GM19468 (cell line): ENCODE measurements around the gene SIPA1L3.
"Not testable (repeated sequence)": the region's sequence is repeated elsewhere in the genome, so short reads cannot be mapped to it uniquely, and the experiment has no call there.

Experiments
- ATAC-seq: cut with Tn5 transposase; IDR thresholded peaks from one replicate; pipeline ENCODE4 v1.9.1; 2021; ENCODE audit warnings: mild to moderate bottlenecking, moderate library complexity, moderate number of reproducible peaks; ENCODE audit not compliant: unreplicated experiment; ENCODE audit errors: extremely low read depth

The SIPA1L3 gene

DNA sequence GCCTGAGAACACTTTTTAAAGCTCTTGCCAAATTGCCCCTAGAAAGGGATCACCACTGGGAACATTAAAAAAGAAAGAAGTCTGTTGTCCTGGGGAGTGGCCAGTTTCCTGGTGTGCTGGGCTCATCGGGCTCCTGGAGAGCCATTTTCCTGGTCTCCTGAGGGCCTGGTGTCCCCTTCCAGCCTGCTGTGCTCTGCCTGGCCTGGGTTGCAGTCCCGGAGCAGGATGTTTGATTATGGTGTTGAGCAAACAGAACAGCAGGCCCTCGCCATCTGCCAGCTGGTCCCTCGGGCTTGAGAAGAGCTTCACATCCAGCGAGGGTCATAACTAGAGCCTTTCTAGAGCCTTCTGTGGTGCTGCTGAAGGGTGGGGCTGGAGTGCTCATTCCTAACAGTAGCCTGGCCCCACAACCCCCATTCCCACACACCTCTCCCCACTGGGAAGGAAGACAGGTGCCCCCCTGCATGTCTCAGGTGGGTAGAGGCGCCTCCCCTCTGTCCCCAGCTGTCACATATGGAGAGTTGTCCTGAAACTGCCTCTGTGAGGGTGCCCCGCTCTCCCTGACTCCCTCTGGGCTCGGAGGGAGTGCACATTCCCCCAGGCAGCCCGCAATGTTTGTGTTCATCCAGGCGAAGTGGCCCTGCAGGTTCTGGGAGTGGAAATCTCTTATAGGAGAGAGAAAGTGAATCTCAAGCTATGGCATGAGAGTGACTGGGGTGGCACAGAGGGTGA is 151.1 kb downstream of the SIPA1L3 start:
- ATAC-seq: no peak

- ATAC-seq: no peak
These were observed 152.9 kb downstream of the SIPA1L3 start for GRCh38 chr19:38059897-38060296.

DNA sequence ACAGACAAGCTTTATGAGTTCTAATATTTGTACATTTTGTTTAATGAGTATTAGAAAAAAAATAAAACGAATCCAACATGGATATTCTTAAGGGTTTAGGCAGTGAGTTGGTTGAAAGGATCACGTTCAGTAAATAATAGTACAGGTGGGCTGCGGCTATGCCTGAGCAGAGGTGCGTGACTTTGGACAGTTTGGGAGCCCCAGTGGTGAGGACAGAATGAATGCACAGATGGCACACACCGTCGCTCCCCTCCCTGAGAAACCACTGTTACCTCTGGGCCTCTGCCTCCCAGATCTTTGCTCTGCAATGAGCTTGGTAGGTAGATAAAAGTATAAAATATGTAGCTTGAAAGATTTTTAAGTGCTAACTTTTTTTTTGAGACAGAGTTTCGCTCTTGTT is 153.3 kb downstream of the SIPA1L3 start:
- no peak for ATAC-seq

DNA sequence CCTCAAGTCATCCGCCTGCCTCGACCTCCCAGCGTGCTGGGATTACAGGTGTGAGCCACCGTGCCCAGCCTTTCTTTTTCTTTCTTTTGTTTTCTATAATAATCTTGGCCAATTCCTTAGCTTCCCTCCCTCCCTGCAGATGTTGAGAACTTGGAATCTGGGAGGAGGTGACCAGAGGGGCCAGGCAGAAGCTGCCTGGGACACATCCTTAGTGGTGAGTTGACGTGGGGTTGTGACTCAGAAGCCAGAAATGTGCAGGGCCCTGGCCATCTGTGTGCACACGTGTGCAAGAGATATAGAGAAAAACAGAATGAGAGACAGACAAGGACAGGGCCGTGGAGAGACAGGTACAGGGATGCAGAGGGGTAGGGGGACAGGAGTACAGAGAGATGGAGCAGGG is 154.3 kb downstream of the SIPA1L3 start:
- ATAC-seq: no peak

DNA sequence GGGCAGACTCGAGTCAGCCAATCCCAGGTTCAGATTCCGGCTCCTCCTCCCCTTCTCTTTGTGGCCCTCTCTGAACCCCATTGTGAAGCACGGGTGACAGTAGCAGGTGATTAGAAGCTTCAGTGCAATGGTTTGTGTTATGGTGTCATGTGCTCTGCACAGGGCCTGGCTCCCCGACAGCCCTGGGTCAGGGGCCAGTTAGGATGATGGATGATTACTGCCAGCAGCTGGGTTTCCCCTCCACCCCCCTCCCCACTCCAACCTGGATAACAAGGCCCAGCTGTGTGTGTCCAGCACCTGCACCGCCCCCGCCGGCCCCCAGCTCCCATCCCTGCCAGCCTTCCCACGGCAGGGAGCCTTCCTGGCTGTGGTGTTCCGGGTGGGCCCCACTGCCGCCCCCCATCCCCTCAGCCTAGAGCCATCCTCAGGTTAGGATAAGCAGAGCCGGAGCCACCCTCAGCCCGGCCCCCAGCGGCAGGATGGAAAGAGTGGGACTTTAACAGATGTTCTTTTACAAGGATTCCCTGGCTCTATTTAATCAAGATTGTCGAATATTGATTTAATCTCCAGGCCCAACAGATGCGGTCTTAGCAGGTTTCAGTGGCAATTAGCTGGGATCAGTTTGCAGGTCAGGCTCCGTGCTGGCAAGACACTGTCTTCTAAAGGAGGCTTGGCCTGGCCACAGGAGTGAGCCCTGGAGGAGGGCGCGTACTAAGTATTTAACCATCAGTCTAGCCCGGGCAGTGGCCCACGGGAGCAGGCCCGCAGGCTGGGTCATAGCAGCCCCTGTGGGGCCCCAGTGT is 156.2 kb downstream of the SIPA1L3 start:
- ATAC-seq: no peak

DNA sequence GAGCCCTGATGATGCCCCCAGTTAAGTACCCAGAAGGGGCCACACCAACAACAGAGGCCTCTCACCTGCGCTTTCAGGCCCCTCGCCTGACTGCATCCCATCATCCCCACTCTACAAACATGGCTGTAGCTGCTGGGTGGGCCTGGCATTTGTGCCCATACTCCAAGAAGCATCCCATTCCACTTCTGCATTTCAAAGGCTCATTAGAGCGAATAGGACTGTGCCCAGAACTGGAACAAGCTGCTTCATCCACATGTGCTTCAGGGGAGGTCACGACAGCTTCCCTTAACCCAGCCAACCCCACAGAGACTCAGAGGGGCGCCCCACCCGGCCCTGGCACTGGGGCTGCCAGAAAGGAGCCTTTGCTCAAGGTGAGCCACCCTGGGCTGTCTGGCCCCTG is 156.9 kb downstream of the SIPA1L3 start:
- no peak for ATAC-seq

DNA sequence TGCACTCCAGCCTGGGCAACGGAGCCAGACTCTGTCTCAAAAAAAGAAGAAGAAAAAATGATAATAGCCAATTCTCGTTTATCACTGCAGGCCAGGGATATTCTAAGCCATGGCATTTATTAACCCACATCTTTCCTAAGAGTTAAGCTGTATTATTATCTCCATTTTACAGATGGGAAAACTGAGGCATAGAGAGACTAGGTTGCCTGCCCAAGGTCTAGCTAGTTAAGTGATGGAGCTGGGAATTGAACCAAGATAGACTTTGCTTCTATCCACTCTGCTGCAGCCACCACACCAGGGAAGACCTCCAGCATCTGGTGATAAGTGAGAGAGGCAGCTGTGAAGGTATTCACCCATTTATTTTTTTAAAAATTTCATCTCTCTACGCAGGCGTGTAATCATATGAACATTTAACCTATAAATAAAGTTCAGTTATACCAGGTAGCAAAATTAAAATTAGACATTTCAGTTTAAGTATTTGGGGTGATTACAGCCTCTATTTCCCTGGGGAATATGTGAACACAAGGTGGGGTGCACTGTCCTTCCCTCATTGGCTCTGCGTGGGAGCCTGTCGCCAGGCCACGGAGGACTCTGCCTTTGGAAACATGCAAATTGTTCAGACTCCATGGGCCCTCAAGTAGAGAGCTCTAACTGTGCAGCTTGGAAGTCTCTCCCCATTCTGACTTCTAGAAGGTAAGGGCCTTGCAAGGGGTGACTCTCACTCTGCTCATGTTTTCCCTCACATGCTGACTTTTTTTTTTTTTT is 157.8 kb downstream of the SIPA1L3 start:
- ATAC-seq: no peak

- not testable (repeated sequence) for ATAC-seq
These were observed 158.8 kb downstream of the SIPA1L3 start for GRCh38 chr19:38065775-38066174.

DNA sequence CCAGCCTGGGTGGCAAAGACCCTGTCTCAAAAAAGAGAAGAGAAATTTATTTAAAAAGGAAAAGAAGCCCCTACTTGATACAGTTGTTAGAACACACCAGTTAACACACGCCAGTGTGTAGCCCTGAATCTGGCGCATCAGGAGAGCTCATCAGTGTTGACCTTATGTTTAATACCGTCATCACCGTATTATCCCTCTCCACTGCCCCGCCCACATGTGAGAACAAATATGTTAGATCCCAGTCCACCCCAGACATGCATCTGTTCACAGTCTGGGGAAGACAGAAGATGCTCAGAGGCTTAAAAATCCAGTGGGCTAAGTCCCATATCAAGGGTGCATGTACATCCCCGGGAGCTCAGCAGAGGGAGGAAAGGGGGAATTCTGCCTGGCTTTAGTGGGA is 161.8 kb downstream of the SIPA1L3 start:
- ATAC-seq: no peak

GRCh38 chr19:38070573-38070972 is 163.6 kb downstream of the SIPA1L3 start:
- no peak for ATAC-seq

DNA sequence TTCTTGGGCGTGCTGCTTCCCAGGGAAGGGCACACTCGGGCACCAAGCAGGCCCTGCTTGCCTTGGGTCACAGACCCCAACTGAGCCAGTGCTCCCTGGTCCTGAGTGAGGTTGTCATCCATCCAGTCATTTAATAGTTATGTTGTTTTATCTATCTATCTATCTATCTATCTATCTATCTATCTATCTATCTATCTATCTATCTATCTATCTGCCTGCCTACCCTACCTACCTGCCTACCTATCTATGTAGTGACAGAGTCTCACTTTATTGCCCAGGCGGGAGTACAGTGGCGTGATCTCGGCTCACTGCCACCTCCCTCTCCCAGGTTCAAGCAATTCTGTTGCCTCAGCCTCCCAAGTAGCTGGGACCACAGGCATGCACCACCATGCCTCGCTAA is 164.0 kb downstream of the SIPA1L3 start:
- not testable (repeated sequence) for ATAC-seq

GRCh38 chr19:38071647-38072046 is 164.6 kb downstream of the SIPA1L3 start:
- no peak for ATAC-seq

GRCh38 chr19:38072776-38073750 is 166.1 kb downstream of the SIPA1L3 start:
- no peak for ATAC-seq

GRCh38 chr19:38073841-38074685 is 167.1 kb downstream of the SIPA1L3 start:
- ATAC-seq: no peak

DNA sequence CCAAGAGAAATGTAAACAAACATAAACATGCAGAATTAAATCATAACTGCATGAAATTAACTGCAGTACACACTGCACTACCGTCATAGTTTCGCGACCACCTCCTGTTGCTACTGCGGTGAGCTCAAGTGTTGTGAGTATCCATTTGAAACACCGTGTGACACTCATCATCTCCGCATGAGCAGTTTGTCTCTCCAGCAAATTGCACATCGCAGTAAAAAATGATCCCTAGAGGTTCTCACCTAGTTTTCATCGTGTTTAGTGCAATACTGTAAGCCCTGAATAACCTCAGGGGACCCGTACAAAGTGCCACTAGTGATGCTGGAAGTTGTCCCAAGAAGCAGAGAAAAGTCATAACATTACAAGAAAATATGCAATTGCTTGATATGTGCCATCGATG is 169.3 kb downstream of the SIPA1L3 start:
- ATAC-seq: no peak

GRCh38 chr19:38078302-38078930 is 171.4 kb downstream of the SIPA1L3 start:
- no peak for ATAC-seq

GRCh38 chr19:38079926-38080380 is 172.9 kb downstream of the SIPA1L3 start:
- no peak for ATAC-seq

- ATAC-seq: no peak
These were observed 174.7 kb downstream of the SIPA1L3 start for GRCh38 chr19:38081547-38082255.
